Stimulated activated CD8-positive, alpha-beta memory T cell treated with anti-CD3 and anti-CD28 coated beads, Interleukin-2, amount 100 ng/mL, for 1 hour (primary cell): ENCODE data around the gene TBC1D5.
"Not testable (repeated sequence)": the region's sequence is repeated elsewhere in the genome, so short reads cannot be mapped to it uniquely, and the experiment has no call there.

Experiments
- DNase-seq, 2 donors: peaks; one replicate each; pipeline ENCODE4 v3.0.0-alpha.2; 2020; ENCODE audit warnings: low read depth in 2 of 2

TBC1D5 gene

GRCh38 chr3:17742102-17742879 is at the start of gene TBC1D5:
TBC1D5 (minus strand) TSS chr3:17742631; CDS start chr3:17508570, 234,061 bp downstream.
- DNase-seq, result peak; percentile 76 to 84

DNA sequence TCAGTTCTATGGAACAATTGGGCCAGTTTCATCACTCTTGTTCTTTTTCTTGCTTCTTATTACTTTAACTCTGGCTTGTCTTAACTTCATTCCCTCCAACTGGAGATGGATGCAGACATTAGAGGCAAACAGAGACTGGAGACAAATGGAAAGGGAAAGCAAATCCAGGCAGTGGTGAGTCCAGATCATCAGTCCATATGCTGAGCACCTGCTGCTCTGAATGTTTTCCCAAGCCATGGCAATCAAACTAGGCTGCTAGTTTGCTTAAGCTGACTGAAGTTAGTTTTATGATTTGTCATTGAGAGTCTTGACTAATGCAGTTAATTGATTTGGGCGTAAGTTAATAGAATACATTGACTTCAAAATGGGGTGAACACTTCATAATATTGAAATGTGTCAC is 41.0 kb upstream of the TBC1D5 start:
- no peak for DNase-seq

GRCh38 chr3:17782751-17783150 is 40.3 kb upstream of the TBC1D5 start:
- no peak for DNase-seq

DNA sequence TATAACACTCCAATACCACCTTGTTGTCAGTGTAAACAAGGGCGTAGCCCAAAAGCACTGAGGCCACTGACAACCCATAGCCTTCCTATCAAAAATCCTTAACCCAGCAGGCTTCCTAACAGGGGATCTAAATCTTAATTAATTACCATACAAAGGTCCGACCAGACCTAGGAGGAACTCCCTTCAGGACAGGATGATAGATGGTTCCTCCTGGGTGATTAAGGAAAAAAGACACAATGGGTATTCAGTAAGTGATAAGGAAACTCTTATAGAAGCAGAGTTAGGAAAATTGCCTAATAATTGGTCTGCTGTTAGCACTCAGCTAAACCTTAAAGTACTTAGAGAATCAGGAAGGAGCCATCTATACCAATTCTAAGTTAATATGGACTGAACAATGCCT is 37.9 kb upstream of the TBC1D5 start:
- DNase-seq, result not testable (repeated sequence)

DNA sequence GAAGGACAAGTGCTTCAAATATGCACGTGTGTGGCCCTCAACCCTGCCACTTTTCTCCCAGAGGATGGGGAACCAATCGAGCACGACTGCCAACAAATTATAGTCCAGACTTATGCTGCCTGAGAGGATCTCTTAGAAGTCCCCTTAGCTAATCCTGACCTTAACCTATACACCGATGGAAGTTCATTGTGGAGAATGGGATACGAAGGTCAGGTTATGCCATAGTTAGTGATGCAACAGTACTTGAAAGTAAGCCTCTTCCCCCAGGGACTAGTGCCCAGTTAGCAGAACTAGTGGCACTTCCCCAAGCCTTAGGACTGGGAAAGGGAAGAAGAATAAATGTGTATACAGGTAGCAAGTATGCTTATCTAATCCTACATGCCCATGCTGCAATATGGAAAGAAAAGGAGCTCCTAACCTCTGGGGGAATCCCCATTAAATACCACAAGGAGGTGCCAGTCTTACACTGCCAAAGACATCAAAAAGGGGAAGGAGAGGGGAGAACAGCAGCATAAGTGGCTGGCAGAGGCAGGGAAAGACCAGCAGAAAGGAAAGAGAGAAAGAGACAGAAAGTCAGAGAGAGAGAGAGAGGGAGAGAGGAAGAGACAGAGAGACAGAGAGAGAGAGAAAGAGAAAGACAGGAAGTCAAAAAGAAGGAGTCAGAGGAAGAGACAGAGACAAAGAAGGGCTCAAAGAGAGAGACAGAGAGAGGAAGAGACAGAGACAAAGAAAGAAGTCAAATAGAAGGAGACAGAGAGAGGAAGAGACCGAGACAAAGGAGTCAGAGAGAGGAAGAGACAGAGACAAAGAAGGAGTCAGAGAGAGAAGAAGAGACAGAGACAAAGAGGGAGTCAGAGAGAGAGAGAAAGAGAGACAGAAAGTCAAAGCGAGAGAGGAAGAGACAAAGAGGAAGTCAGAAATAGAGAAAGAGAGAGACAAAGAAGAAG is 37.1 kb upstream of the TBC1D5 start:
- DNase-seq, result not testable (repeated sequence)

DNA sequence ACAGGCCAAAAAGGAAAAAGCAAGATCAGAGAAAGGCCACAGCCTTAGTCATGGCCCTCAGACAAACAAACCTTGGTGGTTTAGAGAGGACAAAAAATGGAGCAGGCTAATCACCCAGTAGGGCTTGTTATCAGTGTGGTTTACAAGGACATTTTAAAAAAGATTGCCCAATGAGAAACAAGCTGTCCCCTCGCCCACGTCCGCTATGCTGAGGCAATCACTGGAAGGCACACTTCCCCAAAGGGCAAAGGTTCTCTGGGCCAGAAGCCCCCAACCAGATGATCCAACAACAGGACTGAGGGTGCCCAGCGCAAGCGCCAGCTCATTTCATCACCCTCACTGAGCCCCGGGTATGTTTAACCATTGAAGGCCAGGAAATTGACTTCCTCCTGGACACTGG is 34.9 kb upstream of the TBC1D5 start:
- not testable (repeated sequence) for DNase-seq

DNA sequence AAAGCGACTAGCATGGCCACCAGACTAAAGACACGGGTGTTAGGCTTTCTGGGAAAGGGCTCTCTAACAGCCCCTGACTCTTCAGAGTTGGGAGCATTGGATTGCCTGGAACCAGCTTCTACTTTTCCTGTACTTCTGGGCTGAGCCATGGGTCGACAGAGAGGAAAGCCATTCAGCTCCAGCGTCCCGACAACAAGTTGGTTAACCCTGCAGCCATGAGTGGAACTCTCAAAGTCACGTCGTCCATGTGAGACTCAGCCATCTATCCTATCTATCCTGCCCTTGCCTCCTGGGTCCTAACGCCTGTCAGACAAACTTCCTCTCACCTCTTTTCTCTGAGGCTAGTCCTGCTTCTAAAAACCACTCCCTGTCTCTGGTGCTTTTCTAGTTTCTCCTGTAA is 32.6 kb upstream of the TBC1D5 start:
- no peak for DNase-seq

- DNase-seq, result peak; percentile 12
Measured at GRCh38 chr3:17774180-17774910, 31.9 kb upstream of the TBC1D5 start.

- no peak for DNase-seq
Measured at GRCh38 chr3:17772556-17772955, 30.1 kb upstream of the TBC1D5 start.

DNA sequence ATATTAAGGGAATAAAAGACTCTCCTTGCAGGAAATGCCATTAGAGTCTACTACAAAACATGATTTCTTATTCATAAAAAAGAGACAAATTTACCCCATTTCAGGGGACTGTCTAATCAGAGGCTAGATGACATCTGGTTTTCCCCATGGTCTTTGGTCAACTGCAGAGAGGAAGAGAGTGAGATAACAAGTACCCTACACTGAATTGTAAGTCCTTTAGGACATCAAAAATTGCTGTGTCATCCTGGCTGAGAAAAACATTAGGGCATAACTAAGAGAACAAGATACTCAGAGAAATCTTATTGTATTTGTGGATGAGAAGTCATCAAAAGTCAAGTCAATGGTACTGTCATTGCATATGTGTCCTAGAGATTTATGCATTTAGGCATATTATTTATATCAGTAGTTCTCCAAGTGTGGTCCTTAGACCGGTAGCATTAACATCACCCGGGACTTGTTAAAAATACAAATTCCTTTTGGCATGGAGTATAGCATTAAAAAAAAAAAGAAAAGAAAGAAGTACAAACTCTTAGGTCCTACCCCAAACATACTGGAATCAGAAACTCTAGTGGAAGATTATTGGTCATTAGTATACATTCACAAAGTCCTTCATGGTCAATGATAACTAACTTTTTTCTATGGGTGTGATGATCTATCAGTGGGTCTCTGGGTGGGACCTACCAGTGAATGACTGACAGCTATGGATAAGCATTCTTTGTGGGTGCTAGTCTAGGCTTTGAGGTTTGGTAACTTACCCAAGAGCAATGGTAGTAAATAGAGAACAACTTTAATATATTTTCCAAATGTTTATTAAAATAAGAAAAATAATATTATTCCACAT is 29.0 kb upstream of the TBC1D5 start:
- no peak for DNase-seq

DNA sequence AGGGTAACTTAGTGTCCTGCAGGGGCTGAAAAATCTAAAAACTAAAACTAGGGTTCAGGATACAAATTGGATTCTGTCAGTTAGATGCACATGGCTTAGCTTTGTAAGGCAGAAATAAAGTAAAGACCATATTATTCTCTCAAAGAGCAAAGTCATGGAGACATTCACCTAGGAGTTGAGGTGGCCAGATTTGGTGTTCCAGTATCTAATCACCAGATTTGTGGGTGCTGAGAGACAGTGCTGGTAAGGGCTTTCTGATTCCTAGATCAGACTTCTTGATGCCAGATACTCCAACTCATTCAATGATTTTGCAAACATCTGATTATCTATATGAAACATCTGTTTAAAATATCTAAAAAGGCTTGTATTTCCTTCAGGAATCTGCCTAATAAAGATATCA is 28.3 kb upstream of the TBC1D5 start:
- DNase-seq, result no peak

- DNase-seq, result no peak
Measured at GRCh38 chr3:17765819-17766472, 23.5 kb upstream of the TBC1D5 start.

GRCh38 chr3:17761563-17761962 is 19.1 kb upstream of the TBC1D5 start:
- DNase-seq, result no peak

- DNase-seq, result no peak
Measured at GRCh38 chr3:17759901-17760300, 17.5 kb upstream of the TBC1D5 start.

DNA sequence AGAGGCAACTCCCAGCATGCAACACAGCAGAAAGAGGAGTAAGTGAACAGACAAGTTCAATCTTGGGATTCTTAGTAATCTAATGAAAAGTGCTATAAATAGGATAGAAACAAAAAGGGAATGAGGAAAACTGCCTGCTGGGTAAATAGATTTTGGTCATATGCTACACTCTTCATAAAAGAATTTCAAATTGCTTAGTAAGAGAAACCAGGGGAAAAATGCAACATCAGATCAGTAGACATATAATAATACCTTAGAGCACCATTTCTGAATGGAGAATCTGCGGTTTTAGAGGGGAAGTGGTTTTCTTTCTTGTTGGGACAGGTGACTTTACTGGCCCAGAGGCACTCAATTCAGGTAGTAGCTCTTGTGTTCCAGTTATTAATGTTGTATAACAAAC is 13.4 kb upstream of the TBC1D5 start:
- no peak for DNase-seq

DNA sequence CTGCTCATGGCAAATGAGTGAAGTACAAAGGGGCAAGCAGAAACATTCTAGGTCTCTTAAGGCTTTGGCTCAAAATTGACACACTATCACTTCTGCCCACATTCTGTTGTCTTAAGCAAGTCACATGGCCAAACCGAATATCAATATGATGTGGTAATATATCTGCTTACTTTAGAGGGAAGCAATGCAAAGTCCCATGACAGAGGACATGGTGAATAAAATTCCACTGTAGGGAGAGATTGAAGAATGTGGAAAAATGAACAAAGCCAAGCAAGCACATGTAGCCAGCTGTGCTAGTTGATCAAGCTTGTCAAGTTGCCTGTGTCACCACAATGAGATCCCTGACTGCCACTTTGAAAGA is 11.2 kb upstream of the TBC1D5 start:
- no peak for DNase-seq

DNA sequence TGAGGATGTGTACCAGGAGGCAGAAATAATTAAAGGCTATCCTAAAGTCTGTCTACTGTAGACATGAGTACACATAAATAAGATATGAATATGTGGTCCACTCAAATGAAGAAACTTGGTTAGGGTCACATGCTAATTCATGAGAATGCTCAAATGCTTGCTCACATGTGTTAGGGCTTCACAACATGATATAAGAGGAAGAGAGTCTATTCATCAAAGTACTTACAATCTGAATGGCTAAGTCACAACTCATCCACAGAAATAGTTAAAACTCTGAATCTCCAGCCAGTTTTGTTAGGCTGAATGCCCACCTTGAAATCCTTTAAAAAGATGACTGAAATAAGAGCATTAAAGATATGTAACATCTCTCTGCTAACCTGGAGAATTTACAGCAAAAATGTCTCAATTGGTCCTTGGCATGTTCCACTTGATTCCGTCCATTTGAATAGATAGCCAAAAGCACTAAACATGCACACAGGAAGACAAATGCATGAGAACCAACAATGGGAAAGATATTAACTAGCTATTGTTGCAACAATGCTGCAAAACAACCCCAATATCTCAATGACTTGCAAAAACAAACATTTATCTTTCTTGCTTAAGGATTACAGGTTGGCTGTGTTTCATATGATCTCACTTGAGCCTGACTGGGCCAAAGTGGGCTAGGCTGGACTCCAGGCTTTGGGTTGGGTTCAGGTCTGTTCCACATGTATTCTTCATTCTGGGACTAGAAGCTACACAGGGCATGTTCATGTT is 10.6 kb upstream of the TBC1D5 start:
- DNase-seq, result no peak

GRCh38 chr3:17752436-17752835 is 10.0 kb upstream of the TBC1D5 start:
- no peak for DNase-seq

DNA sequence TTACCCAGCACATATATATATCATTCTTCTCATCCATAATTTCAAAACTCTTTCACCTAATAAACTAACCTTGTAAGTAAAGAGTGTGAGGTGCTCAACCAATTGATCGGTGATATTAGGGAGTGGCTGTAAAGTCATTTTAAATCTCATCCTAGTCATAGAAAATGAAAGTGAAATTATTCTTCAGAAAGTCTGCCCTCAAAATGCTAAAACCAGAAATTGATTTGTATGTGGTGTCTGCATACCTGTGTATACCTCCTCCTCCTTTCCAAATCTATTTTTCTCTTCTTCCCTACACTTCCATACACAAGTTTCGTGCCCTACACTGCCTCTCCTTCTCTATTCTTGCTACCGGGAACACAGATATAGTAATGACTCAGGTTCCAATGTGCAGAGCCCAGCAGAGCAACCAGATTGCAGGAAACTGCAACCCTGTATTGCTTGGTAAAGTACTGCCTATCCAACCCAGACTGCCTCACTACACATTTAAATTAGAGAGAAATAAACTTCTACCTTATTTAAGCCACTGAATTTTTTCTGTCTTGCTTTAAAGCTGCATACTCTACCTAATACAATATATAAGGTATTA is 7.4 kb upstream of the TBC1D5 start:
- DNase-seq, result no peak

DNA sequence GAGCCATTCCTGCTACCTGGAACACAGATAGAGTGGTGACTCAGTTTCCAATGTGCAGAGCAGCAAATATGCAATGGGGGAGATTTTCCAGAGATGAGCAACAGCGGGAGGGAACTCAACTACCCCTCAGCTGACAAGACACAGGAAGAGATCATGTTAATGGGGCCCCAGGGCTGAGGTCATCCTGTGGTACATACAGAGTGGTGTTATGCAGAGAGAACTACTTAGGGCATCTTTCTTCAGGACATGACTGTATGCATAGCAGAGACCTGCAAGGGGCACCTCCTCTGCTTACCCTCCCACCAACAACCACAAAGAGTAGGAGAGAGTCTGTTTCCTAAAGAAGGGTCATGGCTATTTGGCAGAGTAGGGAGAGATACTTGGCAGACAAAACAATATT is 6.8 kb upstream of the TBC1D5 start:
- DNase-seq, result no peak
